Glutamatergic neuron (in vitro differentiated cells): ENCODE results near the gene CCDC122. TPM values are rescaled to one million over a fixed set of nuclear protein-coding genes. Genes with fewer than 3 reads are reported as not detected.

Source experiments
- DNase-seq: peaks from one replicate; pipeline ENCODE4 v3.0.0; 2022
- H3K27ac Mint-ChIP-seq: one replicate; pipeline ENCODE4 v1.8.0; 2020; ENCODE audit warnings: mild to moderate bottlenecking, mixed read lengths, inconsistent platforms; ENCODE audit not compliant: unreplicated experiment
- H3K27me3 Mint-ChIP-seq: one replicate; pipeline ENCODE4 v1.8.0; 2020; ENCODE audit warnings: mild to moderate bottlenecking, moderate library complexity, mixed read lengths, inconsistent platforms; ENCODE audit not compliant: unreplicated experiment
- H3K36me3 Mint-ChIP-seq: one replicate; pipeline ENCODE4 v1.8.0; 2020; ENCODE audit warnings: mild to moderate bottlenecking, mixed read lengths, inconsistent platforms; ENCODE audit not compliant: unreplicated experiment
- H3K4me1 Mint-ChIP-seq: one replicate; pipeline ENCODE4 v1.8.0; 2020; ENCODE audit warnings: mild to moderate bottlenecking, low read depth, mixed read lengths, inconsistent platforms; ENCODE audit not compliant: unreplicated experiment
- H3K4me3 Mint-ChIP-seq: one replicate; pipeline ENCODE4 v1.8.0; 2020; ENCODE audit warnings: mild to moderate bottlenecking, mixed read lengths, inconsistent platforms; ENCODE audit not compliant: unreplicated experiment
- H3K9me3 Mint-ChIP-seq: one replicate; pipeline ENCODE4 v1.8.0; 2020; ENCODE audit warnings: mild to moderate bottlenecking, moderate library complexity, mixed read lengths, inconsistent platforms; ENCODE audit not compliant: unreplicated experiment
- CTCF ChIP-seq: fragments of 200-600 bp; sonication (generic); IDR thresholded peaks from one replicate; pipeline ENCODE4 v1.5.0; 2021; ENCODE audit not compliant: partially characterized antibody, unreplicated experiment
- long read RNA-seq: library from polyadenylated mRNA; unstranded; transcript quantifications from one replicate; pipeline ENCODE4 v2.0.0, GENCODE V29; 2020; ENCODE audit not compliant: unreplicated experiment
- total RNA-seq: library from RNA; stranded (reverse); fragmentation: NEBNext Ultra II Directional; extraction: Animal tissue kit (Norgen Biotek cat#: 25700); gene quantifications from one replicate; pipeline ENCODE4 v1.2.1, GENCODE V29; 2021; ENCODE audit not compliant: unreplicated experiment

CCDC122 gene
- 5.3 TPM for total RNA-seq
- long read RNA-seq, partial matches to known transcripts, result 0 of 2 reads
- long read RNA-seq, other reads (novel, unspliced or antisense), result 1 of 2 reads

- Mint-ChIP-seq H3K27me3 (peaks cover 7% of the 10 kb centered on the region), H3K27ac (peak within 1 kb of the TSS; percentile 73), H3K9me3 (peaks cover 5% of the 10 kb centered on the region), H3K36me3 (no peaks in the 10 kb centered on the region), H3K4me1 (peaks cover 9% of the 10 kb centered on the region), H3K4me3 (peak within 1 kb of the TSS; percentile 87)
- no peak for TF ChIP-seq CTCF
- DNase-seq, result peak; percentile 80
Observed at GRCh38 chr13:43878892-43879754, at the start of gene CCDC122. Gene CCDC122 (minus strand): TSS chr13:43879740. CDS start chr13:43869376, 10,364 bp downstream.

GRCh38 chr13:43924549-43925245 lies 45.2 kb upstream of the CCDC122 start:
- no peaks in the 10 kb centered on the region for H3K27me3 Mint-ChIP-seq
- H3K36me3 Mint-ChIP-seq, result no peaks in the 10 kb centered on the region
- no peaks in the 10 kb centered on the region for H3K4me1 Mint-ChIP-seq

GRCh38 chr13:43920965-43921674 lies 41.6 kb upstream of the CCDC122 start:
- no peaks in the 10 kb centered on the region for H3K27me3 Mint-ChIP-seq
- TF ChIP-seq CTCF, result no peak
- no peak overlapping the region for H3K4me3 Mint-ChIP-seq
- H3K27ac Mint-ChIP-seq, result no peak overlapping the region
- DNase-seq, result no peak
- no peaks in the 10 kb centered on the region for H3K4me1 Mint-ChIP-seq
- no peaks in the 10 kb centered on the region for H3K36me3 Mint-ChIP-seq
- no peaks in the 10 kb centered on the region for H3K9me3 Mint-ChIP-seq

More at GRCh38 chr13:43924549-43925245, 45.2 kb upstream of the CCDC122 start:
- Mint-ChIP-seq H3K4me3 (no peak overlapping the region), H3K27ac (no peak overlapping the region), H3K9me3 (no peaks in the 10 kb centered on the region)
- no peak for TF ChIP-seq CTCF
- DNase-seq, result no peak

- H3K27me3 Mint-ChIP-seq, result no peaks in the 10 kb centered on the region
- no peaks in the 10 kb centered on the region for H3K36me3 Mint-ChIP-seq
- no peak overlapping the region for H3K4me3 Mint-ChIP-seq
- no peak for DNase-seq
- H3K9me3 Mint-ChIP-seq, result no peaks in the 10 kb centered on the region
- no peak for TF ChIP-seq CTCF
- H3K27ac Mint-ChIP-seq, result no peak overlapping the region
- H3K4me1 Mint-ChIP-seq, result no peaks in the 10 kb centered on the region
Observed at GRCh38 chr13:43918636-43919035, 39.1 kb upstream of the CCDC122 start.
